ENCODE results near the gene OR1A2.

OR1A2 gene, protein sequence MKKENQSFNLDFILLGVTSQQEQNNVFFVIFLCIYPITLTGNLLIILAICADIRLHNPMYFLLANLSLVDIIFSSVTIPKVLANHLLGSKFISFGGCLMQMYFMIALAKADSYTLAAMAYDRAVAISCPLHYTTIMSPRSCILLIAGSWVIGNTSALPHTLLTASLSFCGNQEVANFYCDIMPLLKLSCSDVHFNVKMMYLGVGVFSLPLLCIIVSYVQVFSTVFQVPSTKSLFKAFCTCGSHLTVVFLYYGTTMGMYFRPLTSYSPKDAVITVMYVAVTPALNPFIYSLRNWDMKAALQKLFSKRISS

GRCh38 chr17:3197219-3197618 lies at the start of gene OR1A2:
Gene OR1A2 (plus strand): TSS chr17:3197519. CDS start chr17:3197519, 0 bp downstream.
- no peak for TF ChIP-seq CTCF (IDR thresholded peaks at IDR 0.05; ENCODE audit: control insufficient read depth, insufficient read depth, low read depth, low read length, missing control alignments)
- H3K4me3 ChIP-seq (ENCODE audit: control insufficient read depth, low read depth, low read length): no peak within 1 kb of the TSS
- DNase-seq (ENCODE audit: low read depth): no peak

- DNase-seq (ENCODE audit: low read depth): no peak
- no peak overlapping the region for H3K4me3 ChIP-seq (ENCODE audit: control insufficient read depth, low read depth, low read length)
- TF ChIP-seq CTCF (IDR thresholded peaks at IDR 0.05; ENCODE audit: control insufficient read depth, insufficient read depth, low read depth, low read length, missing control alignments): no peak
Measured at GRCh38 chr17:3157218-3157617, 40.1 kb upstream of the OR1A2 start.

- DNase-seq (ENCODE audit: low read depth): no peak
- TF ChIP-seq CTCF (IDR thresholded peaks at IDR 0.05; ENCODE audit: control insufficient read depth, insufficient read depth, low read depth, low read length, missing control alignments): no peak
- no peak overlapping the region for H3K4me3 ChIP-seq (ENCODE audit: control insufficient read depth, low read depth, low read length)
Measured at GRCh38 chr17:3167574-3167973, 29.7 kb upstream of the OR1A2 start.

DNA sequence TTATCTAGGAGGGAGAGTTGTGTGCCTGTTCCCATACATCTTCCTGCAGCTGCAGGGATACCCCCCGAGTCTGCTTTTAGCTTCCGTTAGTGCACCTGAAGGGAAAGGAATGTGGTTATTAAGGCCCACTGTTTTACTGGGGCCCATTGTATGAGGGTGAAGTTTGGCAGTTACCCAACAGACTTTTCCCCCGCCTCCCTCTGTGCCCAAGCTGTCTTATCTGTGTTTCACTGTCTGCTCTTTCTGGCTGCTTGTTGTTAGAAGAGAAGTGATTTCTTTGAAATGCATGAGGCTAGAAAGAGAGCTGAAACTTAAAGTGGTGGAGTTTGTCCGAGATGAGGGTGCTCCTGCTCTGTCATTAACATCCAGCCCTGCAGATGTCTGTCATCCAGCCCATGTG lies 7.4 kb upstream of the OR1A2 start:
- no peak for TF ChIP-seq CTCF (IDR thresholded peaks at IDR 0.05; ENCODE audit: control insufficient read depth, insufficient read depth, low read depth, low read length, missing control alignments)
- no peak overlapping the region for H3K4me3 ChIP-seq (ENCODE audit: control insufficient read depth, low read depth, low read length)
- DNase-seq (ENCODE audit: low read depth): no peak

GRCh38 chr17:3207367-3207766 lies 10.0 kb downstream of the OR1A2 start, which contains the start of gene OR1A1:
Gene OR1A1 (plus strand): TSS chr17:3207667. CDS start chr17:3215621, 7,954 bp downstream.
- no peak within 1 kb of the TSS for H3K4me3 ChIP-seq (ENCODE audit: control insufficient read depth, low read depth, low read length)
- DNase-seq (ENCODE audit: low read depth): no peak
- no peak for TF ChIP-seq CTCF (IDR thresholded peaks at IDR 0.05; ENCODE audit: control insufficient read depth, insufficient read depth, low read depth, low read length, missing control alignments)

GRCh38 chr17:3208484-3208883 lies 11.2 kb downstream of the OR1A2 start:
- DNase-seq (ENCODE audit: low read depth): no peak
- TF ChIP-seq CTCF (IDR thresholded peaks at IDR 0.05; ENCODE audit: control insufficient read depth, insufficient read depth, low read depth, low read length, missing control alignments): no peak
- no peak overlapping the region for H3K4me3 ChIP-seq (ENCODE audit: control insufficient read depth, low read depth, low read length)
